GM03348 (cell line): ENCODE results near the gene STK39.

Source experiments
- DNase-seq: peaks from one replicate; pipeline ENCODE4 v3.0.0; 2012; ENCODE audit warnings: low spot score

Gene STK39

DNA sequence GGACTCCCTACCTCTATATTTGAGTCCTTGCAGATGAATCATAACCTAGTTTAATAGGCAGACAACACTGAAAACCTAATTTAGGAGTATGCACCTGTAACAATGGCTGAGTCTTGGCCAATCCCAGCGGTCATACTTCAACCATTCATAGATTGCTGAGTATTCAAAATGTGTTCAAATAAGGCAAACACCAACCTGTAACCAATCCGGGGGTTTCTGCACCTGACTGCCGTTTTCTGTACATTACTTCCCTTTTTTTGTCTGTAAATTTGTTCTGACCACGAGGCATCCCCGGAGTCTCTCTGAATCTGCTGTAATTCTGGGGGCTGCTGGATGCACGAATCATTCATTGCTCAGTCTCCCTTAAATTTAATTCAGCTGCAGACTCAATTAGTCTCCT is 338.6 kb downstream of the STK39 start:
- no peak for DNase-seq

- DNase-seq = no peak
Observed at GRCh38 chr2:167905668-167906067, 341.7 kb downstream of the STK39 start.
